CMK (cell line): ENCODE results near the gene MNX1.

Experiments
- DNase-seq: peaks from one replicate; pipeline ENCODE4 v3.0.0-alpha.2; 2010; ENCODE audit warnings: low read depth

The MNX1 gene

GRCh38 chr7:157010588-157011332 is at the start of gene MNX1:
MNX1 (minus strand) TSS chr7:157010663; CDS start chr7:157010350, 313 bp downstream.
- DNase-seq = no peak

- DNase-seq = no peak
Observed at GRCh38 chr7:157059534-157059933, 49.1 kb upstream of the MNX1 start.

GRCh38 chr7:157058701-157059100 is 48.2 kb upstream of the MNX1 start:
- no peak for DNase-seq

- DNase-seq = no peak
Observed at GRCh38 chr7:157058068-157058467, 47.6 kb upstream of the MNX1 start.

GRCh38 chr7:157056957-157057902 is 46.8 kb upstream of the MNX1 start:
- DNase-seq = no peak

- DNase-seq = no peak
Observed at GRCh38 chr7:157056246-157056645, 45.8 kb upstream of the MNX1 start.

- DNase-seq = no peak
Observed at GRCh38 chr7:157054927-157055326, 44.5 kb upstream of the MNX1 start.

- DNase-seq = no peak
Observed at GRCh38 chr7:157053118-157053517, 42.7 kb upstream of the MNX1 start.

- DNase-seq = no peak
Observed at GRCh38 chr7:157047148-157047547, 36.7 kb upstream of the MNX1 start.

GRCh38 chr7:157046681-157047080 is 36.2 kb upstream of the MNX1 start:
- no peak for DNase-seq

- DNase-seq = no peak
Observed at GRCh38 chr7:157044943-157045660, 34.6 kb upstream of the MNX1 start.

GRCh38 chr7:157044147-157044687 is 33.8 kb upstream of the MNX1 start:
- DNase-seq = no peak

GRCh38 chr7:157043745-157044144 is 33.3 kb upstream of the MNX1 start:
- no peak for DNase-seq

- DNase-seq = no peak
Observed at GRCh38 chr7:157041514-157042277, 31.2 kb upstream of the MNX1 start.

GRCh38 chr7:157041004-157041403 is 30.5 kb upstream of the MNX1 start:
- no peak for DNase-seq

GRCh38 chr7:157037635-157038034 is 27.2 kb upstream of the MNX1 start:
- DNase-seq = no peak

GRCh38 chr7:157037028-157037427 is 26.6 kb upstream of the MNX1 start:
- DNase-seq = no peak

- DNase-seq = no peak
Observed at GRCh38 chr7:157035979-157036378, 25.5 kb upstream of the MNX1 start.

GRCh38 chr7:157035302-157035701 is 24.8 kb upstream of the MNX1 start:
- no peak for DNase-seq

- no peak for DNase-seq
Observed at GRCh38 chr7:157033483-157034473, 23.3 kb upstream of the MNX1 start.
